GM12878 (cell line): ENCODE data around the gene KLHL18. TPM values are rescaled to one million over a fixed set of nuclear protein-coding genes. Genes with fewer than 3 reads are reported as not detected.
"Not testable (repeated sequence)": the region's sequence is repeated elsewhere in the genome, so short reads cannot be mapped to it uniquely, and the experiment has no call there.

Source experiments
- ATAC-seq: fragments of 200-7000 bp; cut with Tn5 transposase; 3 replicates; pipeline ENCODE4 v1.9.1; 2020; ENCODE audit warnings: mild to moderate bottlenecking, moderate library complexity
- BruUV-seq: library from RNA; stranded (reverse); fragments of 400-500 nt; replicated peaks from 2 replicates; lab custom pipeline; 2021; lab: Mats Ljungman, UMichigan
- CTCF ChIA-PET: fragments of 300-600 bp; sonication (Branson Sonifier 250); formaldehyde crosslinking; extraction: SDS; loops from one replicate; lab custom pipeline; 2021; ENCODE audit warnings: inconsistent platforms; lab: Yijun Ruan, JAX
- POLR2A ChIA-PET: fragments of 350-600 bp; formaldehyde crosslinking; extraction: SDS; loops from one replicate; lab custom pipeline; 2021; ENCODE audit warnings: inconsistent platforms; lab: Charles Lee
- RAD21 ChIA-PET: fragments of 300-600 bp; sonication (Branson Sonifier 250); formaldehyde crosslinking; loops from one replicate; lab custom pipeline; 2023; ENCODE audit warnings: antibody characterized with exemption; ENCODE audit not compliant: unreplicated experiment; lab: Charles Lee
- SMC1A ChIA-PET: fragments of 300-600 bp; sonication (Branson Sonifier 250); formaldehyde crosslinking; loops from one replicate; lab custom pipeline; 2023; ENCODE audit not compliant: unreplicated experiment, uncharacterized antibody; lab: Charles Lee
- DNase-seq: peaks from one replicate; pipeline ENCODE4 v3.0.0-alpha.2; 2011; ENCODE audit warnings: low read depth, low spot score
- FAIRE-seq: peaks from 3 replicates; lab custom pipeline; 2011; peaks lifted over from hg19 to GRCh38; lab: Jason Lieb, UNC
- H2AFZ ChIP-seq: 2 replicates; pipeline ENCODE4 v1.6.0; 2011; ENCODE audit warnings: low read depth, low read length, control low read depth; ENCODE audit not compliant: control insufficient read depth
- H3K27ac ChIP-seq: 2 replicates; pipeline ENCODE4 v1.5.1; 2011; ENCODE audit warnings: control low read depth; ENCODE audit not compliant: control insufficient read depth, insufficient read depth
- H3K27me3 ChIP-seq, 2 experiments: replicated peaks in 1 of 2; 2 replicates each; pipeline versions ENCODE4 v1.6.0 to v1.6.1; 2011; ENCODE audit warnings: low read length in 1 of 2; ENCODE audit not compliant: control insufficient read depth in 2 of 2, insufficient read depth in 2 of 2
- H3K36me3 ChIP-seq, 2 experiments: 2 replicates each; pipeline ENCODE4 v1.5.1; 2011; ENCODE audit warnings: low read length in 1 of 2; ENCODE audit not compliant: control insufficient read depth in 2 of 2, insufficient read depth in 2 of 2
- H3K4me1 ChIP-seq: 2 replicates; pipeline ENCODE4 v1.6.1; 2011; ENCODE audit warnings: mild to moderate bottlenecking, low read length, moderate library complexity, mixed read lengths; ENCODE audit not compliant: control insufficient read depth, insufficient read depth
- H3K4me2 ChIP-seq: 2 replicates; pipeline ENCODE4 v1.6.0; 2011; ENCODE audit warnings: control low read depth; ENCODE audit not compliant: control insufficient read depth, insufficient read depth
- H3K4me3 ChIP-seq: fragments of 200-600 bp; sonication (generic); 2 replicates; pipeline ENCODE4 v1.5.1; 2016
- H3K79me2 ChIP-seq: 2 replicates; pipeline ENCODE4 v1.6.0; 2011; ENCODE audit warnings: low read length; ENCODE audit not compliant: control insufficient read depth, insufficient read depth
- H3K9ac ChIP-seq: 2 replicates; pipeline ENCODE4 v1.8.0; 2011; ENCODE audit warnings: low read length, control low read depth, mixed read lengths; ENCODE audit not compliant: control insufficient read depth, insufficient read depth
- H3K9me3 ChIP-seq: replicated peaks from 3 replicates; pipeline ENCODE4 v1.5.1; 2011; ENCODE audit warnings: mild to moderate bottlenecking, low read length; ENCODE audit not compliant: control insufficient read depth, insufficient read depth
- H4K20me1 ChIP-seq: 2 replicates; pipeline ENCODE4 v1.6.0; 2011; ENCODE audit not compliant: control insufficient read depth, insufficient read depth
- FOS ChIP-seq: IDR thresholded peaks from 3 replicates; pipeline ENCODE4 v1.6.1; 2011; ENCODE audit warnings: borderline replicate concordance; ENCODE audit not compliant: insufficient read length; ENCODE audit errors: extremely low read depth
- LARP7 ChIP-seq: fragments of 450-650 bp; IDR thresholded peaks from 2 replicates; pipeline ENCODE4 v1.6.1; 2017; ENCODE audit warnings: mild to moderate bottlenecking
- POU2F2 ChIP-seq: IDR thresholded peaks from 3 replicates; pipeline ENCODE4 v1.6.1; 2011; ENCODE audit warnings: low read depth, mild to moderate bottlenecking, low read length, borderline replicate concordance
- RCOR1 ChIP-seq: conservative IDR thresholded peaks from 2 replicates; pipeline ENCODE4 v1.6.1; 2012; ENCODE audit warnings: low read depth, low read length, improper control_type of control experiment
- SMARCA5 ChIP-seq: fragments of 450-650 bp; IDR thresholded peaks from 2 replicates; pipeline ENCODE4 v1.6.1; 2017; ENCODE audit warnings: mild to moderate bottlenecking
- TAF1 ChIP-seq: IDR thresholded peaks from 2 replicates; pipeline ENCODE4 v1.6.1; 2011; ENCODE audit warnings: mild to moderate bottlenecking, low read depth, low read length, borderline replicate concordance
- TARDBP ChIP-seq: IDR thresholded peaks from 2 replicates; pipeline ENCODE4 v1.6.1; 2016; ENCODE audit warnings: borderline replicate concordance
- WGBS: methylation state at CpG from one replicate; pipeline ENCODE4 v1.1.6; 2016; ENCODE audit warnings: low lambda C conversion rate; ENCODE audit not compliant: insufficient replicate concordance, insufficient coverage; ENCODE audit errors: missing lambda C conversion rate; 5-methylcytosine and 5-hydroxymethylcytosine counted together
- in situ Hi-C: fragments of 300-500 bp; cut with MboI; formaldehyde crosslinking; loops from 9 replicates; pipeline ENCODE4 v1.14.3; 2018; ENCODE audit warnings: mixed read lengths
- intact Hi-C: fragments of 100-400 bp; cut with micrococcal nuclease; formaldehyde crosslinking; loops from one replicate; pipeline ENCODE4 v1.14.2; 2022; ENCODE audit not compliant: unreplicated experiment
- polyA plus RNA-seq, 11 experiments: library from polyadenylated mRNA; depleted of rRNA in 4 of 11; unstranded in 6 of 11; stranded (reverse) in 5 of 11; fragments of >200 nt; fragmentation: Nextera tagmentation in 4 of 11; fragmentation: Illumina TruSeq in 1 of 11; extraction: Ambion mirVana in 4 of 11; extraction: Trizol in 1 of 11; gene quantifications; 1 replicate in 1 of 11; 2 replicates in 10 of 11; pipeline versions ENCODE4 v1.2.1 to v1.2.3, GENCODE V29; 2011 to 2016; ENCODE audit warnings: inconsistent platforms in 2 of 11, missing spikeins in 2 of 11, low read depth in 1 of 11
- total RNA-seq, 4 experiments: library from RNA; depleted of rRNA in 3 of 4; stranded (reverse); fragments of >200 nt in 3 of 4; fragmentation: Illumina TruSeq in 1 of 4; extraction: Trizol in 1 of 4; gene quantifications; 2 replicates each; pipeline versions ENCODE4 v1.2.1 to v1.2.3, GENCODE V29; 2013 to 2021

KLHL18 gene
- total and polyA plus RNA-seq, 10 of the 15 experiments (the other 5 are each of a cell fraction or from before 2014, with no cell fraction given): 24.0 to 69.8 (median 51.7) TPM

DNA sequence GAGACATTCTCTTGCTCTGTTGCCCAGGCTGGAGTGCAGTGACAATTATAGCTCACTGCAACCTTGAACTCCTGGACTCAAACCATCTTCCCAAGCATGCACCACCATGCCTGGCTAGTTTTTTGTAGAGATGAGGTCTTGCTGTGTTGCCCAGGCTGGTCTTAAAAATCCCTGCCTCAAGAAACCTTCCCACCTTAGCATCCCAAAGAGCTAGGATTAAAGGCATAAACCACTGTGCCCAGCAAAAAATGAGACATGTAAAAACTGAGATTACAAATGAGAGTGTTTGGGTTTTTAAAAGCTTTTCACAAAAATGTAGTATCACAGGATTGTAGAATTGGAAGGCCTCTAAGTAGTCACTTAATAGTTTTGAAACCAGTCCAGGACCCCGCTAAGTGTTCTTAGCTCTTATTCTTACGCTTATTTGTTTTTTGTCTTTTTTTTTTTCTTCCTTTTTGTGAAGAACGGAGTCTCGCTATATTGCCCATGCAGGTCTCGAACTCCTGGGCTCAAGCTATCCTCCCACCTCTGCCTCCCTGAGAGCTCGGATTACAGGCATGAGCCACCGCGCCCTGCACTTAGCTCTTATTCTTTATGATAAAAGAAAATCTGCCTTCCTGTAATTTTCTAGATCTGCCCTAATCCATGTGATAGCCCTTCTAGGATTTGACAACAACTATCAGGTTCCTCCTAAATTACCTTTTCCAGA lies 31.5 kb downstream of the KLHL18 start (continued):
- no peak for TF ChIP-seq SMARCA5
- no peak for TF ChIP-seq TARDBP
- TF ChIP-seq LARP7: no peak
- TF ChIP-seq TAF1: no peak
- TF ChIP-seq POU2F2: no peak
- no peak for TF ChIP-seq RCOR1

DNA sequence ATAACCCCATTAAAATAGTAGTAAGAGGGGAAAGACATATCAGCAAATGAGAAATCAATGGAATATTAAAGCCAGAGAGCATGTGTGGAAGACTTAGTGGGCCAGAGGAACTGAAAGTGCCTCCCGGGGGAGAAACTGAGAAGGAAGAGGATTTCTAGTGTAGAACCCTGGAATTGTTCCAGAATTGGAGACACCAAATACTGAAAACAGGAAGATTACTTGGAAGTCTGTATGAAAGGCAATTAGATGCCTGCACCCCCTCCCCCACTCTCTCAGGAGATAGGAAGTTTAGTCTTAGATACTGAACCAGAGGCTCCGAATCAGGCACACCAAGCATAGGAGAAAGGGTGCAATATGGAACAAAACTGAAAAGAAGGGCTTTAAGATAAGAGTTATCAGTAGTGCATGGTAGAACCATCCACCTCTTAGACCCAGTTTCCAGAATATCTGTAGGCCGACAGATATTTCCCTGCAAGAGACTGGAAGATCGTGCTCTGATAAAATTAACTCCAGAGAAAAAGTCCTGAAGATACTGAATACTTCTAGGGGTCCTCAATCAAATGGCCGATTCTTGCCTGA lies 32.4 kb downstream of the KLHL18 start:
- Histone ChIP-seq H3K4me1 (peaks cover 8% of the 10 kb centered on the region; the same call in 1 of the 2 replicates), H3K4me2 (no peak overlapping the region), H3K36me3 (peaks cover 3 to 7% of the 10 kb centered on the region in 2 experiments; a peak in 2 of 4 replicates), H3K27ac (no peak overlapping the region), H4K20me1 (no peaks in the 10 kb centered on the region), H3K9me3 (no peaks in the 10 kb centered on the region), H2AFZ (no peak overlapping the region), H3K9ac (no peak overlapping the region), H3K79me2 (peaks cover 7% of the 10 kb centered on the region), H3K4me3 (no peak overlapping the region), H3K27me3 (no peaks in the 10 kb centered on the region)
- intact Hi-C loops: no loop called here
- FAIRE-seq (no peak), DNase-seq (no peak), ATAC-seq (no peak)
- RAD21 ChIA-PET: interaction anchor here (1.0 to 2.0 kb wide), 5 partner anchors 20 to 156 kb away, joined by 3 to 11 read pairs (median 6); partner anchors contain the start of genes KIF9, KLHL18 and SETD2
- BruUV-seq: no TSS peak
- POLR2A ChIA-PET: interaction anchor here (1.0 to 3.0 kb wide), 5 partner anchors 13 to 146 kb away, joined by 3 to 27 read pairs (median 4); no protein-coding TSS in a partner anchor
- CTCF ChIA-PET: interaction anchor here (1.2 to 4.5 kb wide), 8 partner anchors 8 to 233 kb away, joined by 3 to 37 read pairs (median 6); partner anchors contain the start of genes KIF9, KLHL18 and SETD2
- 80% methylated on average over 5 of the region's 5 CpGs for WGBS
- in situ Hi-C loops: no loop called here
- TF ChIP-seq POU2F2: no peak
- no peak for TF ChIP-seq FOS
- SMC1A ChIA-PET: interaction anchor here (0.8 to 5.9 kb wide), 11 partner anchors 8 to 356 kb away, joined by 3 to 54 read pairs (median 16); partner anchors contain the start of gene SETD2

DNA sequence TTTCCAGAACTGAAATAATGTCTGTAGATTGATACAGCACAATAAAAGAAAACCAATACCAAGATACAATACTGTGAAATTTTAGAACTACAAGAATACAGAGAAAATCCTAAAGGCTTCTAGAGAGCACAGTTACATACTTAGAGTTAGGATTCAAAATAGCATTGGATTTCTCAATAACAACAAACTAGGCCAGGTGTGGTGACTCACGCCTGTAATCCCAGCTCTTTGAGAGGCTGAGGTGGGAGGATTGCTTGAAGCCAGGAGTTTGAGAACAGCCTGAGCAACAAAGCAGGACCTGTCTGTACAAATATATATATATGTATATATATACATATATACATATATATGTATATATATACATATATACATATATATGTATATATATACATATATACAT lies 33.4 kb downstream of the KLHL18 start:
- H3K4me3 ChIP-seq, intact Hi-C loops, H3K9me3 ChIP-seq, POLR2A ChIA-PET, FAIRE-seq, H4K20me1 ChIP-seq, H3K27ac ChIP-seq, H3K79me2 ChIP-seq, H3K27me3 ChIP-seq, H3K4me2 ChIP-seq, BruUV-seq, in situ Hi-C loops, H2AFZ ChIP-seq, H3K4me1 ChIP-seq, ATAC-seq, H3K9ac ChIP-seq, DNase-seq: not testable (repeated sequence)
- H3K36me3 ChIP-seq: peaks cover 1 to 13% of the 10 kb centered on the region in 2 experiments; a peak in 3 of 4 replicates
- RAD21 ChIA-PET: interaction anchor here (0.6 kb wide), 1 partner anchor 24 kb away, joined by 3 read pairs; no protein-coding TSS in a partner anchor
- WGBS: 100% methylated on average over 1 of the region's 1 CpG
- CTCF ChIA-PET: interaction anchor here (0.6 kb wide), 1 partner anchor 103 kb away, joined by 3 read pairs; no protein-coding TSS in a partner anchor
- SMC1A ChIA-PET: interaction anchor here (0.6 to 1.0 kb wide), 2 partner anchors 49 to 284 kb away, joined by 3 to 4 read pairs; no protein-coding TSS in a partner anchor
